ENCODE results near the gene SYK. TPM values are rescaled to one million over a fixed set of nuclear protein-coding genes. Genes with fewer than 3 reads are reported as not detected.

Gene SYK
- total RNA-seq, 4 donors from 2014 or later = 43.7 to 54.9 (median 47.9) TPM

DNA sequence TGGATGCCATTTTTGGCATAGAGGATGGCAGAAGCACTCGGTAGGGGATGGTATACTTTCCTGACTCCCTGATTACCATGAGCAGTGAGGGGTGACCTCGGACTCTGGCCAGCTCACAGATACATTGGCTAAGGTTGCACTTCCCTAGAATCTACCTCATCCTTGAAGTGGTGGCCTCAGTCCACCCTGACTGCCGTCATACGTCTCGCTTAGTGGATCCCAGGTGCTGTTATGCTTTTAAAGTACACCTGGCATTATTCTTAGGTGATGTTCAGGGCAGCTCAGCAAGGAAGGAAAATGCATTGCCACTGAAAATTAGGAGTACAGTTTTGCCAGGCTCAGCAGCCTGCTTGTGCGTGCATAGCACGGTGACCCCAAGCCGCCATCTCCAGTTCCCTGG, 87.3 kb downstream of the SYK start:
- Histone ChIP-seq H3K4me1 (no peaks in the 10 kb centered on the region), H3K4me3 (no peak overlapping the region), H3K36me3 (peaks cover 0 to 67% (median 0%) of the 10 kb centered on the region in 3 donors), H3K9me3 (no peaks in the 10 kb centered on the region), H3K27ac (no peak overlapping the region), H3K27me3 (no peaks in the 10 kb centered on the region)
- intact Hi-C loops (cut with DNase I) = no loop called here
- WGBS, 2 donors = 91 to 100% methylated on average over 2 to 3 of the region's 8 CpGs
- no peak for TF ChIP-seq POLR2A (IDR thresholded peaks at IDR 0.05)
- TF ChIP-seq, protein P1, sequence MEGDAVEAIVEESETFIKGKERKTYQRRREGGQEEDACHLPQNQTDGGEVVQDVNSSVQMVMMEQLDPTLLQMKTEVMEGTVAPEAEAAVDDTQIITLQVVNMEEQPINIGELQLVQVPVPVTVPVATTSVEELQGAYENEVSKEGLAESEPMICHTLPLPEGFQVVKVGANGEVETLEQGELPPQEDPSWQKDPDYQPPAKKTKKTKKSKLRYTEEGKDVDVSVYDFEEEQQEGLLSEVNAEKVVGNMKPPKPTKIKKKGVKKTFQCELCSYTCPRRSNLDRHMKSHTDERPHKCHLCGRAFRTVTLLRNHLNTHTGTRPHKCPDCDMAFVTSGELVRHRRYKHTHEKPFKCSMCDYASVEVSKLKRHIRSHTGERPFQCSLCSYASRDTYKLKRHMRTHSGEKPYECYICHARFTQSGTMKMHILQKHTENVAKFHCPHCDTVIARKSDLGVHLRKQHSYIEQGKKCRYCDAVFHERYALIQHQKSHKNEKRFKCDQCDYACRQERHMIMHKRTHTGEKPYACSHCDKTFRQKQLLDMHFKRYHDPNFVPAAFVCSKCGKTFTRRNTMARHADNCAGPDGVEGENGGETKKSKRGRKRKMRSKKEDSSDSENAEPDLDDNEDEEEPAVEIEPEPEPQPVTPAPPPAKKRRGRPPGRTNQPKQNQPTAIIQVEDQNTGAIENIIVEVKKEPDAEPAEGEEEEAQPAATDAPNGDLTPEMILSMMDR (IDR thresholded peaks at IDR 0.05) = no peak
- no peak for DNase-seq

DNA sequence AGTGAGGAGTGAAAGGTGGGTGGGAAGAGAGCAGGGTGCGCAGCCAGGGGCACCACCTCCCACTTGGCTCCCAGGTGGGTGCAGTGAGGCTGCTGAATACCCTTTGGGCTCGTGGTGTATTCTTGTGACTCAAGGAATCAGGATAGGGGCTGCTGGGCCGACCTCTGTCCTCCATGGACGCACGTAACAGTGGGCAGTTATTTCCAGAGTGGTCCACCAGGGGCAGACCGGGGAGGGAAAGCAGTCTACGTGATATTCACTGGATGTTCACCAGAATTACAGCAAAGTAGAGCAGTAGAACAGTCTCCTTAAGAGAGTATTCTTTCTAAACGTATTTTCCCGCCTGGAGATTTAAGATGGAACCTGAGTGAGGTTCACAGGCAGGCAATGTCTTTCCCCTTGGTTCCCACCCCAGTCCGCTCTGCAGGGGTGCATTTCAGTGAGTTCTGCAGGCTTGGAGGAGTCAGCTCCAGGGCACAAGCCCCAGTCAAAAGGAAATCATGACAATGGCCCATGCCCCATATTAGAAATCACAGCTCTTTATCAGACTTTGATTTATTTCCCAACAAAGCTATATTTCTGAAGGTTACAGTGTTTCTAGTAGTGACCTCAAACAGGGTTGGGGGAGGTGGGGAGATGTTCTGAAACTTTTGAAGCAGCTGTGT, 88.7 kb downstream of the SYK start:
- DNase-seq = no peak
- 78 to 92% methylated on average over 9 to 10 of the region's 10 CpGs for WGBS, 2 donors
- Histone ChIP-seq H3K4me1 (no peaks in the 10 kb centered on the region), H3K4me3 (no peak overlapping the region), H3K36me3 (peaks cover 0 to 80% (median 0%) of the 10 kb centered on the region in 3 donors), H3K27me3 (no peaks in the 10 kb centered on the region), H3K9me3 (no peaks in the 10 kb centered on the region), H3K27ac (no peak overlapping the region)
- no peak for TF ChIP-seq POLR2A (IDR thresholded peaks at IDR 0.05)
- TF ChIP-seq, protein P1 (IDR thresholded peaks at IDR 0.05) = no peak
- intact Hi-C loops (cut with DNase I) = no loop called here

DNA sequence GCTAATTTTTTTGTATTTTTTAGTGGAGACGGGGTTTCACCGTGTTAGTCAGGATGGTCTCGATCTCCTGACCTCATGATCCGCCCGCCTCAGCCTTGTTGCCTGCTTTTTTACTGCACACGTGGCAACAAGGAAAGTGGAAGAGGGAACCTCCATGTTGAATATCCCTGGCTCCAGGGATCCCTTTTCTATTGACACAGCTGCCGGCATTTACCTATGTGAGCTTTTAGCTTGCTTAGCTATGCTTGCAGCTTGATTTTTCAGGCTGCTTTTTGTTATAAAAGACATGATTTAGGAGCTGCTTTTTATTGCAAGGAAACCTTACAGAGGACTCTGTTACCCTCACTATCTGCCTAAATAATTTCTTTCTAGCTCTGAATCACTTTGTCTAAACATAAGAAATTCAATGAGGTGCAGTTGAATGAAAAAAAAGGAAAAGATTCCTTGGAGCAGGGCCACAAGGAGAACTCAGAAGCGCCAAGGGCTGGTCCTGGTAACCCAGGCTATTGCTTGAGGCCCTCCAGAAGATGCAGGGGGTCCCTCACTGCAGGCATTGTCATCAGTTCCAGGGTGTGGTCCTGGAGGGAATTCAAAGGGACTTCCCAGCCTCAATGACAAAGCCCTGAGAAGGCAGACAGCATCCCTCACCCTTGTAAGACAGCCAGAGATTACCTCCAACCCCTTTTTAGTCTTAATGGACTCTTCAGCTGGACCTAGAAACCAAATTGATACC, 89.9 kb downstream of the SYK start:
- H3K27me3 ChIP-seq = no peaks in the 10 kb centered on the region
- no peaks in the 10 kb centered on the region for H3K9me3 ChIP-seq
- intact Hi-C loops (cut with DNase I) = no loop called here
- WGBS, 2 donors = 78 to 90% methylated on average over 3 to 5 of the region's 8 CpGs
- H3K4me1 ChIP-seq = no peaks in the 10 kb centered on the region
- TF ChIP-seq, protein P1 (IDR thresholded peaks at IDR 0.05) = no peak
- no peak for TF ChIP-seq POLR2A (IDR thresholded peaks at IDR 0.05)
- no peak overlapping the region for H3K4me3 ChIP-seq
- H3K27ac ChIP-seq = no peak overlapping the region
- no peak for DNase-seq
- peaks cover 0 to 92% (median 0%) of the 10 kb centered on the region in 3 donors for H3K36me3 ChIP-seq

DNA sequence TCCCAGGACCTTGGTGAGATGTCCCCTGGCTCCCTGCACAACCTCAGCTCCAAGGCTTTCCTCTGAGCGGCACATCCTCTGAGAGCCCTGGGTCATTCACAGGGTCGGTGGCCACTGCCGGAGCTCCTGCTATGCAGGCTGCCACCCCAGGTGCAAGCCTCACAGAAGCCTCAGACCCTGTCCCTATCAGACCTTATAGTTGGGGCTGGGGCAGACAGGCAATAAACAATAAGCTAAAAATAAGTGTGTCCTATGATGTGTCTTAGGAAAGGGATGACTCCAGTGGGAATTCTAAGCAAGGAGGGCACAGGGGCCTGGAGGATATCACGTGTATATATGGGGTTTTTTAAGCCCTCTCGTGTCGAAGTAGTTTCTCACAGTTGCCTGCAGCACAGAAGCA, 91.3 kb downstream of the SYK start:
- TF ChIP-seq POLR2A (IDR thresholded peaks at IDR 0.05) = no peak
- TF ChIP-seq, protein P1 (IDR thresholded peaks at IDR 0.05) = no peak
- peaks cover 0 to 97% (median 0%) of the 10 kb centered on the region in 3 donors for H3K36me3 ChIP-seq
- no peak for DNase-seq
- H3K27ac ChIP-seq = no peak overlapping the region
- no peak overlapping the region for H3K4me3 ChIP-seq
- intact Hi-C loops (cut with DNase I) = no loop called here
- no peaks in the 10 kb centered on the region for H3K9me3 ChIP-seq
- H3K4me1 ChIP-seq = no peaks in the 10 kb centered on the region
- no peaks in the 10 kb centered on the region for H3K27me3 ChIP-seq
- 86 to 87% methylated on average over 3 to 6 of the region's 6 CpGs for WGBS, 2 donors

DNA sequence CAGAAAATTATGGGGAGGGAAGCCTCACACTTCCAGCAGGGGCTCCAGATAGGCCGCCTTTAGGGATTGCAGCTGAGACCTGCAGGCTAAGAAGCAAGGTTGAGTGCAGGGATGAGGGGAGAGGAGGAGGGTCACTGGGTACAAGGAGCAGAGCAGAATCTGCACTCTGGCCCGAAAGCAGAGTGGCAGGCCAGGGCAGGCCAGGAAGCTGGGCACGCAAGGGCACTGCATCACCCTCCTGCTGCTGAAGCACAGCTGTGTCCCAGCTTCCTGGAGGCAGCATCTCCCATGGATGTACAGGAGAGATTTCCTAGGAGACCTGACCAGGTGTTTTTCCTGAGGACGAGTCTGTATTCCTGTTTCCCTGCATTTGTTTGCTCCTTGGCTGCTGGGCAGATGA, 92.1 kb downstream of the SYK start:
- intact Hi-C loops (cut with DNase I) = no loop called here
- Histone ChIP-seq H3K27ac (no peak overlapping the region), H3K36me3 (peaks cover 0 to 94% (median 0%) of the 10 kb centered on the region in 3 donors), H3K27me3 (no peaks in the 10 kb centered on the region), H3K4me3 (no peak overlapping the region), H3K4me1 (no peaks in the 10 kb centered on the region), H3K9me3 (no peaks in the 10 kb centered on the region)
- TF ChIP-seq POLR2A (IDR thresholded peaks at IDR 0.05) = no peak
- DNase-seq = no peak
- 61 to 77% methylated on average over 3 to 4 of the region's 4 CpGs for WGBS, 2 donors
